Measurements from ENCODE around the gene RABEP1. TPM values are rescaled to one million over a fixed set of nuclear protein-coding genes. Genes with fewer than 3 reads are reported as not detected.
"Not testable (repeated sequence)": the region's sequence is repeated elsewhere in the genome, so short reads cannot be mapped to it uniquely, and the experiment has no call there.

RABEP1 gene, protein sequence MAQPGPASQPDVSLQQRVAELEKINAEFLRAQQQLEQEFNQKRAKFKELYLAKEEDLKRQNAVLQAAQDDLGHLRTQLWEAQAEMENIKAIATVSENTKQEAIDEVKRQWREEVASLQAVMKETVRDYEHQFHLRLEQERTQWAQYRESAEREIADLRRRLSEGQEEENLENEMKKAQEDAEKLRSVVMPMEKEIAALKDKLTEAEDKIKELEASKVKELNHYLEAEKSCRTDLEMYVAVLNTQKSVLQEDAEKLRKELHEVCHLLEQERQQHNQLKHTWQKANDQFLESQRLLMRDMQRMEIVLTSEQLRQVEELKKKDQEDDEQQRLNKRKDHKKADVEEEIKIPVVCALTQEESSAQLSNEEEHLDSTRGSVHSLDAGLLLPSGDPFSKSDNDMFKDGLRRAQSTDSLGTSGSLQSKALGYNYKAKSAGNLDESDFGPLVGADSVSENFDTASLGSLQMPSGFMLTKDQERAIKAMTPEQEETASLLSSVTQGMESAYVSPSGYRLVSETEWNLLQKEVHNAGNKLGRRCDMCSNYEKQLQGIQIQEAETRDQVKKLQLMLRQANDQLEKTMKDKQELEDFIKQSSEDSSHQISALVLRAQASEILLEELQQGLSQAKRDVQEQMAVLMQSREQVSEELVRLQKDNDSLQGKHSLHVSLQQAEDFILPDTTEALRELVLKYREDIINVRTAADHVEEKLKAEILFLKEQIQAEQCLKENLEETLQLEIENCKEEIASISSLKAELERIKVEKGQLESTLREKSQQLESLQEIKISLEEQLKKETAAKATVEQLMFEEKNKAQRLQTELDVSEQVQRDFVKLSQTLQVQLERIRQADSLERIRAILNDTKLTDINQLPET
- total RNA-seq, result 71.2 TPM

- peak; percentile 97 for DNase-seq
Observed at GRCh38 chr17:5281814-5282641, at the start of gene RABEP1. Gene RABEP1 (plus strand): TSS chr17:5282284. CDS start chr17:5282487, 203 bp downstream.

DNA sequence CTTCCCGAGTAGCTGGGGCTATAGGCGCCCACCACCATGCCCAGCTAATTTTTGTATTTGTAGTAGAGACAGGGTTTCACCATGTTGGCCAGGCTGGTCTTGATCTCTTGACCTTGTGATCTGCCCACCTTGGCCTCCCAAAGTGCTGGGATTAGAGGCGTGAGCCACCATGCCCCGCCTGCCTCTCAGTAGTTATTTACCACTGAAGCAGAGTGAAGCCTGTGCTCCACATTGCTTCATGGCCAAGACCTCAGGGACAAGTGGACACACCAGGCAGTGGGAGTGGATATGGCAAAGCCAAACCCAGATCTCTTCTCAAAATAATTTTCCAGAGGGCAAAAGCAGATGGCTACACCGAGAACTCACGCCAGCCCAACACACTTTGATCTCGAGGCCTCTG, 48.6 kb upstream of the RABEP1 start:
- DNase-seq, result not testable (repeated sequence)

DNA sequence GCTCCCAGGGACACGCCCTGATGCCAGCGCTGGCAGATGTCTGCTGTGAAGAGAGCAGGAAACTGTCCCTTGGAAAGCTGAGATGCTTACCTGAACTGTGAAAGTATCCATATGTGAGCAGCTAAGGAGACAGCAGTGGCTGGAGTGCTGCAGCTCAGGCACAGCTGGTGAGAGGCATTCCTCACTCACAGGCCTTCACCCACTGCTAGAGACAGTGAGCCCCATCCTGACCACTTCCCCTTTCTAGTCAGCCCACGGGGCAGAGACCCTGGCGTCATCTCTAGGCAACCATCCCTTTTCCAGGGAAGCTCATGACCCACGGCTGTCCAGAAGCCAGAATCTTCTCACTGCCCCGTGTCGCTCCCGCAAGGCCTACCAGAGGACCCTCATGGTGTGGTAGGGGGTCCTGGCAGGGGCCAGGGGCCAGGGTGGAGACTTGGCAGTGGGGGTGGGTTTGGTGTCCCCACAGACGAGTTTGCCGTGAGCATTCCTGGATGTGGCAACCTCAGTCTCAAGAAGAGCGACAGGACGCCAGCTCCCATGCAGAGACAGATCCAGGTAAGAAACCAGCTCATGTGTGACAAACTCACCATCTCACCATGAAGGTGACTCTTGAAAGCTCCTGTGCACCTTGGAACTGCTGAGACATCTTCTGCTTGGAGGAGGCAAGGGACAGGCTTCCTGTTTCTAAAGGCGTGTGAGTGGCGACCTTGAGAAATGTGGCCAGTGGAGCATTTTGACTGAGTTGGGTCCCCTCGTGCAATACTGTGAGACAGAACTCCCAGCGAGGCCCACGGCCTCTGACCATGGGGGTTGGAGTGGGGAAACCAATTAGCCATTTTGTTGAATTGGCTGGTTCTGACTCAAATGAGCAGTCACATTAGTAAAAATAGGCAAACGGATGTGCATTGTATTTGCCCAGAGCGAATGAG, 47.2 kb upstream of the RABEP1 start, which contains the start of gene SCIMP:
TSS of gene SCIMP (minus strand) at position 216 of the 932 bp plus-strand sequence. CDS start at position 111, 105 bp downstream.
- DNase-seq, result no peak

- no peak for DNase-seq
Observed at GRCh38 chr17:5236938-5237540, 45.0 kb upstream of the RABEP1 start.

DNA sequence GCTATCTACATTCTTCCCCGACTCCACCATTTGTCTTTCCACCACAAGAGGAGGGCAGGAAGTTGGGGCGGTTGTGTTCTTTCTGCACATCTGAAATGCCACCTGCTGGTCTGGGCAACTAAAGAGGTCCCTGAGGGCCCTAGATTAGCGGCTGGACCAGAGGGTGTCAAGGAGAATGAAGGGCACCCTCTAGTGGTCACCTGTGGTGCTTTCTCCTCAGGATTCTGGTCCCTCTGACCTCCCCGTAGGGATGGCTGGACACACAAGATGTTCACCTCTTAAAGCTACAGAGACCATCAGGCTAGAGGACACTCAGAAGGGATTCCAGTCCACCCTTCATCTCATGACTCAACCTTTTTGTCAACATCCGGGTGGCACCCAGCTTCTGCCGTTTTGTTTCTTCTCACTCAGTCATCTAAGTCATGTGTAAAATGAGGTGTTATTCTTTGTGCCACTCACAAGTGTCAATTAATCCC, 44.5 kb upstream of the RABEP1 start:
- DNase-seq, result no peak

DNA sequence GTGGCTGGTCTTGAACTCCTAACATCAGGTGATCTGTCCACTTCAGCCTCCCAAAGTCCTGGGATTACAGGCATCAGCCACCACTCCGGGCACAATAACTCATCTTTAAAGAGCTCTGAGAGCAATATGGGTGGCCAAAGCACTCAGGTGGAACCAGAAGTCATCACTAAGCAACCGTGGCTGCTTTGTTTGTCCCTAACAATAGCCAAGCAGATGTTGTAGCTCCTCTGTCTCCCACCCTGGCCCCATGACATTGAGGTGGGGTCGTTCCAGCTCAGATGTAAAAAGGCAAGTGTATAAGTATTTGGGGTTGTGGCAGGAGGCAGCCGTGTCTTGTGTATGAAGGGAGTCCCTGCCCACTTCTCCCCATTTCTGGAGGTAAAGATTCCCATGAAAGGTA, 43.8 kb upstream of the RABEP1 start:
- DNase-seq, result no peak

GRCh38 chr17:5239769-5240168, 42.3 kb upstream of the RABEP1 start:
- not testable (repeated sequence) for DNase-seq

- no peak for DNase-seq
Observed at GRCh38 chr17:5241861-5242671, 40.0 kb upstream of the RABEP1 start.

DNA sequence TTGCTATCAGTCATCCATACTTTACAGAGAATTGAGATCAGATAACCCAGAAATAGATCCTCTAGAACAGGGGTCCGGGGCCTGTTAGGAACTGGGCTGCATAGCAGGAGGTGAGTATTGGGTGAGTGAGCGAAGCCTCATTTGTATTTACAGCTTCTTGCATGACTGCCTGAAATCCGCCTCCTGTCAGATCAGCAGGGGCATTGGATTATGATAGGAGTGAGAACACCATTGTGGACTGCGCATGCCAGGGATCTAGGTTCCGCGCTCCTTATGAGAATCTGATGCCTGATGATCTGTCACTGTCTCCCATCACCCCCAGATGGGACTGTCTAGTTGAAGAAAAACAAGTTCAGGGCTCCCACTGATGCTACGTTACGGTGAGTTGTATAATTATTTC, 34.5 kb upstream of the RABEP1 start:
- no peak for DNase-seq

GRCh38 chr17:5248821-5249479, 33.1 kb upstream of the RABEP1 start:
- DNase-seq, result no peak

DNA sequence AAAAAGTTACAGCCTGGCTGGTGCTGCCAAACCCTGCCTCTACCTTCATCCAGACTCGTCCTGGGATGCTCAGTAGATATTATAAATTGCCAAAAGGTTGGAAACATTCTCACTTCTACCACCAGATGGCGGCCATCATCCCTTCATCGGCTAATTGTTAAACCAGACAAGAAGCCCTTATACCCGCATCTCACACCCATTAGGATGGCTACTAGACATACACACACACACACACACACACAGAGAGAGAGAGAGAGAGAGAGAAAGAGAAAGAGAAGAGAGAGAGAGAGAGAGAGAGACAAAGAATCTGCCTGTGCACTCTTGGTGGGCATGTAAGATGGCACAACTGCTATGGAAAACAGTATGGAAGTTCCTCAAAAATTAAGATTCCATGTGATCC, 32.5 kb upstream of the RABEP1 start:
- DNase-seq, result peak; percentile 89

DNA sequence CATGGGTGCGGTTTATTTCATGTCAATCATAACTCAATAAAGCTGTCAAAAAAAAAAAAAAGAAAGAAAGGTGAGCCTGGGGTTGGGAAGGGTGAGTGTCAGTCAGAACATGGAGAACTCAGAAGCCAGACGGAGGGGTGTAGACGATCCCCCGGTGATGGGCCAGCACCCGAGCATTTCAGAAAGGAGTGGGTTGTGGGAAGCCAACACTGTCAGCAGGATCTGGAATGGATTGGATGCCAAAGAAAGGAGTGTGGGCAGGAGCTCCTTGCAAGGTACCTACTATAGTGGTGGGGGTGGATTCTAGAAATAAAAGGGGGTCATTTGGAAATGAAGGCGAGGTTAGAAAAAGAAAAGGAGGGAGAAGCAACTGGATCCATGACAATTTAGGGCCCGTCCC, 27.7 kb upstream of the RABEP1 start:
- DNase-seq, result no peak

GRCh38 chr17:5254903-5255521, 27.1 kb upstream of the RABEP1 start:
- DNase-seq, result no peak

DNA sequence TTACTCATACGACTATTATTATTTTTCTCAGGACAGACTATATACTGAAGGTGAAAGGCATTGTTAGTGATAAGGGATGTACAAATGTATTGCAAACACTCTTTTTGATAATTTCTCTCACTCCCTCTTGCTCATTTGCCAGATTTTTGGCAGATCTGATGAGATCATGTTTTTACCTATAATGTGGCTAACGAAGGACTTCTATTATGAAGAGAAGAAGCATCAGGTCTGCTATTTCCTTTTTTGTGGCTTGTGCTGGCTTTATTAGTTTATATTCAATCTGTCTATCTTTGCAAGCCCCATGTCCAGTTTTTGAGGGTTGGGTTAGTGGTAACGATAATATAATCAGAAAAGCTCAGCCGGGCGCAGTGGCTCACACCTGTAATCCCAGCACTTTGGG, 25.0 kb upstream of the RABEP1 start:
- DNase-seq, result no peak

DNA sequence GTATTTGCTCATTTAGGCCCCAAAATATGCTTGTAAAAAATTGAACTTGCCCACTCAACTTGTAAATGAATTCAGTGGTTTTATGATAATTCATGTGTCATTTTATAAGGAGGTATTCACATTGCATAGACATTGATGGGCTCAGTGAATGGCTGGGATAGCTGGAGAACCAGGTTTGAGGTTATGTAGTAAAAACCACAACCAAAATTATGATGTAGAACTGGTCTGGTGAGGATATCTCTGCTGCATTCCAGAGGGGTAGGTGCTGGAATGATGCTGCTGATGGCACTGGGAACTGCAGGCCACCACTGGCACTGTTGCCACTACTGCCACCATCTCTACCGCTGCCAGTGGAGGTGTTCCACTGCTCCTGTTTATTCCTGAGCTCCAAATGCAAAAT, 21.5 kb upstream of the RABEP1 start:
- no peak for DNase-seq

DNA sequence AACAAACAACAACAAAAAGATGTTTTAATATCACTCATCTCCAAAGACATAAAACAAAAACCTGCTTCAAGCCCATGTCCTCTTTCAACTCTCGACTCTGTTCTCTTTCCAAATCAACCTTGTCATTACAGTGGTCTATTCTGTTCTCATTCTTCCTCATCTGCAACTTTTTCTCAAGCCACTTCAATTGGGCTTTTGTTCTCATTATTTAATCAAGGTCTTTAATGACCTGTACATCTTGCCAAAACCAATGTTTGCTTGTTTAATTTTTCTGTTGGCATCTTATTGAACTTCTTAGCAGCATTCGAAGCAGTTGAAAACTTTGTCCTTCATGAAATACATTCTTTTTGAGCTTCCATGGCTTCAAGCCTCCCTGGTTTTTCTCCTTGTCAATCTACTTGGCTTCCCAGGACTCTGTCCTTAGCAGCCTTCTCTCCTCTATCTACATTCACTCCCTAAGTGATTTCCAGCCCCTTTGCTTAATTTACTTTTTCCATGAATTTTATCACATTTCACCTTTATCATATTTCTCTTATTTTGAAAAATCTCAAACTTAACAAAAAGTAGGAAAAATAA, 19.6 kb upstream of the RABEP1 start:
- DNase-seq, result no peak

DNA sequence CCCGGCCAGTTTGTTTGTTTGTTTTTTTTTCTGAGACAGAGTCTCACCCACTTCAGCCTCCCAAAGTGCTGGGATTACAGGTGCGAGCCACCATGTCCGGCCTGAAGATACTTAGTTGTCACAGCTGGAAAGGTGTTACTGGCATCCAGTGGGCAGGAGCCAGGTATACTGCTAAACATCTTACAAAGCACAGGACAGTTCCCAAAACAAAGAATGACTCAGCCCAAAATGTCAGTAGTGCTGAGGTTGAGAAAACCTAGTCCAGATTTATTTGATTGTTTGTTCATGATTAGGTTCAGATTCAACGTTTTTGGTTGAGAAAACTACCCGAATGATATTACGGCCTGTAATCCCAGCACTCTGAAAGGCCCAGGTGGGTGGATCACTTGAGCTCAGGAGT, 18.6 kb upstream of the RABEP1 start:
- DNase-seq, result no peak

- no peak for DNase-seq
Observed at GRCh38 chr17:5264893-5265292, 17.2 kb upstream of the RABEP1 start.
